Sigmoid colon (tissue), 4 donors: ENCODE results near the gene DDO.

Source experiments
- CTCF ChIP-seq, 4 experiments: fragments of 450-650 bp in 3 of 4; fragments of 200-600 bp in 1 of 4; IDR thresholded peaks; one replicate each; pipeline ENCODE4 v1.5.1; 2016 to 2019; ENCODE audit warnings: antibody characterized with exemption in 4 of 4, mild to moderate bottlenecking in 3 of 4, moderate library complexity in 2 of 4
- EP300 ChIP-seq, 4 donors: sonication (generic); formaldehyde crosslinking; IDR thresholded peaks; one replicate each; pipeline ENCODE4 v1.6.1; 2017; ENCODE audit warnings: antibody characterized with exemption in 4 of 4
- POLR2A ChIP-seq, 2 donors: fragments of 450-650 bp; IDR thresholded peaks; one replicate each; pipeline ENCODE4 v1.6.1; 2016; ENCODE audit warnings: antibody characterized with exemption in 2 of 2, mild to moderate bottlenecking in 2 of 2, moderate library complexity in 2 of 2
- POLR2AphosphoS5 ChIP-seq, 4 donors: sonication (generic); formaldehyde crosslinking; IDR thresholded peaks; one replicate each; pipeline ENCODE4 v1.6.1; 2017; ENCODE audit warnings: antibody characterized with exemption in 4 of 4

- no peak for TF ChIP-seq CTCF (IDR thresholded peaks at IDR 0.05)
- no peak for TF ChIP-seq POLR2A (IDR thresholded peaks at IDR 0.05)
- no peak for TF ChIP-seq POLR2AphosphoS5 (IDR thresholded peaks at IDR 0.05)
- no peak for TF ChIP-seq EP300 (IDR thresholded peaks at IDR 0.05)
Measured at GRCh38 chr6:110404607-110405006, 10.8 kb downstream of the DDO start.
